HG03045 (cell line): ENCODE results near the gene TH.
"Not testable (repeated sequence)": the region's sequence is repeated elsewhere in the genome, so short reads cannot be mapped to it uniquely, and the experiment has no call there.

Source experiments
- ATAC-seq: cut with Tn5 transposase; IDR thresholded peaks from one replicate; pipeline ENCODE4 v1.9.1; 2021; ENCODE audit warnings: mild to moderate bottlenecking, moderate library complexity; ENCODE audit not compliant: unreplicated experiment

TH gene

DNA sequence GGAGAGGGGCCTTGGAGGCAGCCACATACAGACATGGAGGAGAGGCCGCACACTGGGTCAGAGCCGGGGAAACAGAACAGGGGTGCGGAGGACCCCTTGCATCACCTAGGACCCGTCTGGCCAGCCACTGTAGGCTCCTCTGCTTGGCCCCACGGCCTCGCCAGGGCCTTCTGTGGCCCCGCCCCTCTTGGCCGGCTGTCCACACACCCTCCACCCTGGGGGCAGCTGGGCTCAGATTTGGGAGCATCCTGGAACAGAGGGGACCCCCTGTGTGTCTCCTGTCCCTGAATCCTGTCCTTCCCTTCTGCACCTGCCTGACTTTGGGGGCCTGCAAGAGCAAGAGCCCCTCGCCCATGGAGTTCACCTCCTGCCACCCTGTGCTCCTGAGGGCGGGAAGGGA, 7.9 kb upstream of the TH start:
- no peak for ATAC-seq

DNA sequence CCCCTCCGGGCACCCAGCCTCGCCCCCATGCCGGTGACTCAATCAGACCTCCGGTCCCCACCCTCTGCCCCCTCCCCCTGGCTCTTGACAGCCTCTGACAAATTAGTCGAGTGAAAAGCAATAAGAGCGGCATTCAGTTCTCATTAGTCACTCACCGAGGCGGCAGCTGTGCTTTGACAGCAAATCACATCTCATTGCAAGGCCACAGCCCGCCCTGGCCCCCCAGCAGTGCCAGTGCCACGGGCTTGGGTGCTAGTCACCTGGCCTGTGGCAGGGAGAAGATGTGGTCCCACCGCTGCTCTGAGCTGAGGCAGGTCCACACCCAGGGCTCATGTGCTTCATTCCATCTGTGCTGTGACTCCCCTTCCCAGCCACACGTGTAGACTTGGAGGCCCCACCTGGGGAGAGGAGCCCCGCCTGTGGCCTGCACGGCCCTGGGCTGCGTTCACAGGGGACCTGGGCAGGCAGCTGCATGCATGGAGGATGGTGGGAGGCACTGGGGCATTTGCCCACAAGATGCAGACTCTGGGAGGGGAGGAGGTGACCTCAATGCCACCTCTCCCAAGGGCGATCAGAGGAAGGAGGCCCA, 7.4 kb upstream of the TH start:
- no peak for ATAC-seq

DNA sequence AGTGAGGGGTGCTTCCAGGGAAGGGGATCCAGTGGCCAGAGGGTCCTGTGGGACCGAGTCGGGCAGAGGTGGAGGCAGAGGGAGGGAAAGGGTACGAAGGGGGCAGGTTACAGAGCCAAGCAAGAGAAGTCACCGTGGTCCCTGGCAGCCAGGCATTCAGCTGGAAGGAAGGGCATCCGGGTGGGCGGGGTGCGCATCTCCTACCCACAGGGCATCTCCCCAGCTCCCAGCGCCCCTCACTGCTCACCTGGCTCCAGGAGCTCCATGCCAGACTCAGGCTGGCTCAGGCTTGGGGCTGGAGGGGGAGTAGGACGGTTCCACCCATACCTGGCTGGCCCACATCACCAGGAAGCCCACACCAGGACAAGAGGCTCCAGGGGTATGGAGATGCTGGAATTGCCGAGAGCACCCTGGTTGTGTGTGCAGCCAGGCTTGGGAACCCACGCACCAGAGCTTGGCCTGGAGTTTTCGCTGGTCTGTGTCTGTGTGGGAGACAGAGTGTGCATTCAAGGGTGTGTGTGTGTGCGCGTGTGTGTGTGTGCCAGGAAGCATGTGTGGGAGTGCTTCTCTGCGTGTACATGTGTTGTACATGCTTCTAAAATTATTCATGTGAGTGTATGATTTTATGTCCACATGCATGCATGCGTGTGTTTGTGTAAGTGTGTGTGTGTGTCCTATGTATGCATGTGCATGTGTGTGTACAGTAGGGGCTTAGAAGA, 6.6 kb upstream of the TH start:
- not testable (repeated sequence) for ATAC-seq

DNA sequence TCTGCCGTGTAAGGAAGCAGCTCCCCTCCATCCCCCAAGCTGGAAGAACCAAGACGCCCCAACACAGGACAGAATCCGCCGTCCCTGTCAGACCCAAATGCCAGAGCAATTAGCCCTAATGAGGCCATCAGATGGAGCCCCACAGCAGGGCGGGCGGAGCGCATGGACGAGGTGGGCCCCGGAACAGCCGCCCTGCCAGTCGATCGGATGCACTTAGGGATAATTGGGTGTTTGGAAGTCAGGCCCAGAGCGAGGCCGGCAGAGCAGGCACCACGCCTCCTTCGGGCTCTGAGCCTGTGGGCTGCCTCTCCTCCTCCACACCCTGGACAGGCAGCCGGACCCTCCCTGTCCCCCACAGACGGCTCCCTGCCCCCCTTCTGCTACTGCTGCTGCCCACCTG, 5.5 kb upstream of the TH start:
- ATAC-seq: no peak

DNA sequence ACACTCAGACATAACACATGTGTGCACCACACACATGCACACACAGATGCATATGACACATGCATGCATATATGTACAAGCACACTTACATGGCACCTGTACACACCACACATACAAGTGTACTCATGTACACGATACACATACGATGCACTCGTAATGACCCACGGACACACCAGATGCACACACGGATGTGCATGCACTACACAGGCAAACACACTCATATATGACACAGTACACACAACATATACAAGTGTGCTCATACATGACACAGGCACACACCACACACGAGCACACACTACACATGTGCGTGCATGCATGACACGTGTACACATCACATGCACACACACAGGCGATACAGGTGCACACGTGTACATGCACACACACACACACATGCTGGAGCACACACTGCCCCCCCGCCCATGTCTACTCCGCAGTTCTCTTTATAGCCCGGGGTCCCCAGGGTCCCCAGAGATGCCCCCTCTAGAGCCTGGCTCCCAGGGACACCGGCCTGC, 4.8 kb upstream of the TH start:
- ATAC-seq: no peak

DNA sequence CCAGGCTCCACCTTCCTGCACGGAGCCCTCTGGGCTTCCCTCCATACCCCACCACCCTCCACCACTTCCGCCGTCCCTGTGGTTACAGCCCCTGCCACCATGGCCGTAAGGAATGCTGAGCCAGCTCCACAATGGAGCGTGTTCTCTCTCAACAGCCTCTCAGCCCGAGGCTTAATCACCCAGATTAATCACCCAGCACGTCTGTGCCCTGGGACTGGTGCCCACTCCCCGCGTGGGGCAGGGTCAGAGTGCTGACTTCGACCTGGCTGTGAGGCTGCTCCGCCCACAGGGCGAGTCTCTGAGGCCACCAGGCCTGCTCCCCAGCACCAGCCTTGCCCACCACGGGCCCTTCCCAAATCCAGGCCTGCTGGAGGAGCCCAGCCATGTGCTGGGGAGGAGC, 4.0 kb upstream of the TH start:
- no peak for ATAC-seq

DNA sequence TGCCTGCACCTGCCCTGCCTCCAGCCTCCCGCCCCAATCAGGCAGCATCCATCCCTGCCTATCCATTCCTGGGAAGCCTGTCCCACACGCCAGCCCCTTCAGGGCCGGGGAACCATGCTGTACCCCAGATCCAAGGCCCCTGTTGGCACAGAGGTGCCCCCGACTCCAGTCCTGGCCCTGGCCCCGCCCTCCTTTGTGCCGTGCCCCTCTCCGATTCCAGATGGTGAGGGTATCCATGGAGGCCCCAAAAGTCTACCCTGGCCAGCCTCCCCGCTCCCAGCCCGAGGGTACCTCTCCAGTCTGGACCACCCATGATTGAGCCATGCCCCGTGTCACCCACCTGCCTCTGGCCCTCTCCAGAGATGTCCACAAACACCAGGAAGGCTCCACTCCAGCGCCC, 2.7 kb upstream of the TH start:
- no peak for ATAC-seq

DNA sequence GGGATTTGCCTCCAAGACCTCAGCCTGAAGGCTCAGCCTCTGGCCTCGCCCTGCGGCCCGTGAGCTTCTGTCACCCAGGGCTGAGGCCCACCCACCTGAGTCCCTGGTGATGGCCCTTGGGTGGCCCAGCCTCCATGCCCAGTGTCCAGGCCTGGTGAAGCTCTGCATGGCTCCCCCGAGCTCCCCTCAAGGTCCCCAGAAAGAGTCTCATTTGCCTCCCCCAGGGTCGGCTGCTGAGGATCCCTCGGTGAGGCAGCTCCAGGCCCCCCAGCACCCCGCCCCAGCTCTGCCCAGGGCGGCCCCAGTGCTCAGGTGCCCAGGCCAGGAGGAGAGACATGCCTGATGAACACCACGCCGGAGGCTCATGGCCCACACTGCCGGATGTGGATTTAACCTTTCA, 2.1 kb upstream of the TH start:
- ATAC-seq: no peak

DNA sequence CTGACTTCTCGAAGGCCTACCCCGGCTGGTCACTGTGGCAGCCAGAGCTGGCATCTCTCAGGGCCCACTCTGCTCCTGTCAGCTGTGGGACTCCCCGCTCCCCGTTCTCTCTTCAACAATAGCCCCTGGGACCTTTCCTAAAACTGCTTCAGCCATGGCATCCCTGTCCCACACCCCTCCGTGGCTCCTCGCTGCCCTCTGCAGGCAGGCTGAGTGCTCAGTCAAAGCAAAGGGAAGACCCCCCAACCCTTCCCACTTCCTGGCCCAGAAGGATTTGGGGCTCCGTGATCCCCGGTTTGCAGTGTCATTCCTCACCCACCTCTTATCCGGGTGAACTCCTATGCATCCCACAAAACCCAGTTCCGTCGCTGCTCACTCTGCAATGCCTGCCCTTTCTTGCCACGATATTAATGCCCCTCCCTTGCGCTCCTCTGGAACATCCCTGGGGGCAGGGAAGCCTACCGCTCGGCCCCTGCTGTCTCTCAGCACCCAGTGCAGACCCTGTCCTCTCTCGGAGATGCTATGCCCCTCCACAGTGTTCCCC, 1.6 kb upstream of the TH start:
- ATAC-seq: no peak

DNA sequence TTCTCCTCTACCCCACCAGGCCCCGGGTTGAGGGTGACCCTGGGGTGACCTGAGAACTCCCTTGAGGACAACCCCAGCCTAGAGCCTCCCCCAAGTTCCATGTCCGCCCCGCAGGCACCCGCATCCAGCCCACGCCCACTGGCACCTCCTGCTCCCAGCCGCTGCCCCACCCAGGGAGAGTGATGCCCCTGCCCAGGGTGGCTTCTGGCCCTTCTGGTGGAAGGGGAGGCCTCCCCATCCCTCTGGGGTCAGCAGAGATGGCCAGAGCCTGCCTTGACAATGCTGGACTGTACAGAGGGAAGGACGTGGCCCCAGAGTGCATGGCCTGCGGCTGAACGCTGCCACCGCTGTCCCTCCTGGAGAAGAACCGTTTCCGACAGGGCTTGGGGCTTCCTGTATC, 1.1 kb upstream of the TH start:
- ATAC-seq: no peak

DNA sequence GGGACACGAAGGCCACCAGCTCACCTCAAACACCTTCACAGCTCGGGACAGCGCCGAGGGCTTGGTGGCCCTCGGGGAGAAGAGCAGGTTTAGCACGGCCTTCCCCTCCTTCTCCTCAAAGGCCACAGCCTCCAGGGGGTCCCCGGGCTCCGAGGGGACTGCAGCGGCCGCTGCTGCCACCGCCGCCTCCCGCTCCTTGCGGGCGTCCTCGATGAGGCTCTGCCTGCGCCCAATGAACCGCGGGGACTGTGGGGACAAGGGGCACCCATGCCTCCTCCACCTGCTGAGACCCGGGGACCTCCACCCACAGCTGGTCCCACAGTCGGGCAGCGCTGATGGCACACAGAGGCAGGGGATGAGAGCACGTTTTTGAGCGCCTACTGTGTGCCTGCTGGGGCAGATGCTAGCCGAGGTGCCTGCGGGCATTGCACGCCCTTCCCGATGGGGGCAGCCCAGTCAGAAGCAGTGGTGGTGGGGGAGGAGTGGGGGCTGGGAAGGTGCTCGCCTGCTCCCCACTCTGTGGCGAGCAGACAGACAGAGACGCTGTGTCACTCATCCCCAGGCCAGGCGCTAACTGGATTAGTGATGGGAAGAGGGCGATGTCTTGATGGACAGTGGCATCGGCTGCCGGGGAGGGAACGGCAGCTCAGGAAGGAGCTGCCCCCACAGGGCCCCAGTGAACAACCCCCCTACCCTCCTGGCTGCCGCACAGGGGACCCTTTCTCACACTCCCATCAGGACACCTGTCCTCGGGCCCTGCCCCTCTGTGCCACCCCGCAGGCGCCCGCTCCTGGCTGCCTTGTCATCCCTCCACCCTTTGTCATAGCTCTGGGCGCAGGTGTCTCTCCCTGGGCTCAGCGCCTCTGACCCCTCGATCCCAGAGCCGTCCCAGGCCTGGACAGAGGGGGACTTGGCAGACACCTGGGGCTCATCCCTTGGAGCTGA, 1.7 kb downstream of the TH start:
- ATAC-seq: no peak

DNA sequence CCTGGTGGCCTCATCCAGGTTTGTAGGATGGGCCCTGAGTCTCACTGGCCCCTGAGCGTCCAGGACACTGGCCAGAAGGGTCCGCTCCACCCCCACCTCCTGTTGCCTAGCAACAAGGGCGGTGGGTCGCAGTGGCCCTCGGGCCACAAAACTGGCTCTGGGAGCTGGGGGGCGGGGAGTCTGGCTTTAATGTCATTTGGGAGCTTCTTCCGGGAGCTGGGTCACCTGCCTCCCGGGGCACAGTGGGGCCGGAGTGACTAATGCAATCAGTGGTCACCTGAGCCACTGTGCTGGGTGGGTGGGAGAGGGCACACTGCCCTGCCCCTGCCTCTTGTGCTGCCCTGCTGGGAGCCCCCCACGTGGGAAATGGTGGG, 2.6 kb downstream of the TH start:
- ATAC-seq: no peak

DNA sequence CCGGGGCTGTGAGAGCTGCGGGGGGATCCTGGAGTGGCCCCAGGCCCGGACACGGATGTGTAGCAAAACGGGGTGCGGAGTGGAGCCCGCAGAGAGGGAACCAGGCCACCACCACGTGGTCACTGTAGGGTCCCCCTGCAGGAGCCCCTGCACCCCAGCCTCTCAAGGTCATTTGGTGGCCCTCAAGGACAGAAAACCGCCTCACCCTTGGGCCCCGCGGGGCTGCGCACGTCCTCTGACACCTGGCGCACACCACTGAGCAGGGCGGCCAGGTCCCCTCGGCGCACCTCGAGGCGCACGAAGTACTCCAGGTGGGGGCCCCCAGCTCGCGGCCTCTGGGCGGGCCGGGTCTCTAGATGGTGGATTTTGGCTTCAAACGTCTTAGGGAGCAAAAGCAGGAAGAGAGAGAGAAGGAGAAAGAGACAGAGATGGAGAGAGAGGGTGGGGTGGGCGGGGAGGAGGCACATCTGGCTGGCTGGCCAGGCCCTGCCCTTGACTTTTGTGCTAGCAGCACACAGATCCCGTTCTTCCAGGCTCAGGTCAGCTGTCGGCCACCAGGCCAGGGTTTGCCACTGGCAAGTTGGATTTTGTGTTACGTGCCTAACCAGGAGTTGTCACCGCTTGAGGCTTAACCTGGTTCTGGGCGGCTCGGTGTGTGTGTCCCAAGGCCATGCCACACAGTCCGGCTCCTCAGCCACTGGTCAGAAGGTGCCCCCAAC, 3.2 kb downstream of the TH start:
- no peak for ATAC-seq

DNA sequence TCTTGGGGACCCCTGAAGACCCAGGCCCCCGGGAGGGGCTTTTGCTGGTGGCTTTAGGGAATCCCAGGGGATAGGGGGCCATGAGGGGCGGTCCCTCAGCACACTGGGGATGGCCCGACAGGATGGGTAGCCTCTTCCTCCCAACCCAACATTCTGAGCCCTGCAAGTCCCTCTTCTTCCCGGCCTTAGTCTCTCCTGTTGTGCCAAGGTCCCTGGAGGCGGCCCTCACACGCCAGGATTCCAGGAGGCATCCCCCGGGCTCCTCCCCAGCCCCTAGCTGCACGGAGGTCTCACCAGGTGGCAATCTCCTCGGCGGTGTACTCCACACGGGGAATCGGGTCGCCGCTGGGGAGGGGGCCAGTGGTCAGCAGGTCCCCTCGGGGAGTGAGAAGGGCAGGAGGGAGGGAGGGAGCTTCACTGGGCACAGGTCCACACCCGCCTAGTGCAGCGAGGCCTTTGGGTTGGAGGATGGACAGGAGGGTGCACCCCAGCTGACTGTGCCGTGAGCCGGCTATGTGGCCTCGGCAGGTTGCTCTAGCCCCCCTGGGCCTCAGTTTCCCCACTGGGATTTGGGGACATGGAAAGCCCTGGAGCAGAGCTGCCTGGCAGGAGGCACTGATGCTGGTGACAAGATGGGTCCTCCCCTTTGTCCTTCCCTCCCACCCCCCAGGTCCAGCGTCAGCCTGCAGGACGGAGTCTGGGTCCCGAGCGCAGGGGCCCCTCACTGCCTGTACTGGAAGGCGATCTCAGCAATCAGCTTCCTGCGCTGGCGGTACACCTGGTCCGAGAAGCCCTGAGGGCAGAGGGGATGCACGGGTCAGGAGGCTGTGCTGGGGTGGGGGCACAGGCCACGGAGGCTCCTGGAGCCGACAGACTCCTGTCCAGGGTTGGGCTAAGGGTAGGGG, 4.2 kb downstream of the TH start:
- no peak for ATAC-seq

DNA sequence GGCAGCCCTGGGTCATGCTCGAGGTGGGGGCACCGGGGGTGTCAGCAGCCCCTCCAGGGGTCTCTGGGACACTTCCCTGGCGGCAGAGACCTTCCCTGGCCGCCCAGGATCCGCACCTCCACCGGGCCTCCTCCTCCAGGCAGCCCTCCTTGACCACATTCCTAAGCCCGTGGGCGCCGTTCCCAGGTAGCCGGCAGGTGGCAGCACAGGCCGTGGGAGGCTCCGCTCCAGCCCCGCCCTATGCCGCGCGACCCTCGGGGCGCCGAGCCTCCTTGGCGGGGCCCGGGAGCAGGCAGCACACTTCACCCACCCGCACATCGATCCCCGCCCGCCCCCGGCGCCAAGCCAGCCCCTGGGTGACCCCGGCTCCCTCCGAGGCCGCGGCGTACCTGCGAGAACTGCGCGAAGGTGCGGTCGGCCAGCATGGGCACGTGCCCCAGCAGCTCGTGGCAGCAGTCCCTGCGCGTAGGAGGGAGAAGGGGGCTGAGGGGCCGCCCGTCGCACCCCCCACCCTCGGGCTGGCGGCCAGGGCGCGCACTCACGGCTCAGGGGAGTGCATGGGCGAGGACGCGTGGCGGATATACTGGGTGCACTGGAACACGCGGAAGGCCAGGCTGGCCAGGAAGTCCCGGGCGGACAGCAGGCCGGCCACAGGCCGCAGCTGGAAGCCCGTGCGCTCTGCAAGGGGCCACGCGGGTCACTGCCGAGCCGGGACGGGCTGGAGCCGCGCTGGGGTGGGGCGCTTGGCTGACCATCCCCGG, 5.3 kb downstream of the TH start:
- no peak for ATAC-seq

DNA sequence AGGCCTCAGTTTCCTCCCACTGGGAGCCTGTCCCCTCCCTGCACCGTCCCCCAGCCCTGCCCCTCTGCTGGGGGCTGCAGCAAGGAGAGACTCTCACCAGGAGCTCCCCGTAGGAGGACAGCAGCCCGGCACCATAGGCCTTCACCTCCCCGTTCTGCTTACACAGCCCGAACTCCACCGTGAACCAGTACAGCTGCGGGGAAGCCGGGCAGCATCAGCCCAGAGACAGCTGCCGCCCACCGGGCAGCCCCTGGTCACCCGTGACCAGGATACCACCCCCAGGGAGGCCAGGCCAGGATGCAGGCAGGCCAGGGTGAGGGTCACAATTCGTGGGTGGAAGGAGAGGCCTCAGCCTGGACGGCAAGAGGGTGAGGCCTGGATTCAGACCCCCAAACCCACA, 6.0 kb downstream of the TH start:
- ATAC-seq: no peak

DNA sequence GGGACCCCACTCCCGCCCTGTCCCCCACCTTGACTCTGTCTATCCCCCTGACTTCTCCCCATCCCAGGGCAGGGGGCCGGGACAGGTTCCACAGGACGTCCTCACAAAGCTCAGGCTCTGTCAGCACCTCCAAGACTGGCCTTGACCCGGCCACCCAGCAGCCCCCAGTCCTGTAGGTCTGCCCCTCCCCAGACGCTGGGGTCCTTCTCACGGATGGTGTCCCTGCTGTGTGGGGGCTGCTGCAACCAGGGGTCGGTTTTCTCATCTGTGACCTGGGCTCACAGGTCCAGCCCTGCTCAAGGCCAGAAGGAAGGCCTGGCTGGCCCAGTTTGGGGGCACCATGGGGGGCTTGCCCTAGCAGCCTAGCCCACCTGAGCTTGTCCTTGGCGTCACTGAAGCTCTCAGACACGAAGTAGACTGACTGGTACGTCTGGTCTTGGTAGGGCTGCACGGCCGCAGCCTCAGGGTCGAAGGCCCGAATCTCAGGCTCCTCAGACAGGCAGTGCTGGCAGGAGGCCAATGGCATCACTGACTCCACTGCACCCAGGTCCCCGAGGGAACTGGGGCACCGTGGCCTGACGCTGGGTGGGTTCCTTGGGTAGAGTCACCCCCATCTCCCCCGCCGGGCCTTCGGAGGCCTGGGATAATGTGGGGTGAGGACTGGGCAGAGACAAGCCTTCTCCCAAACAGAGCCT, 6.6 kb downstream of the TH start:
- ATAC-seq: no peak

DNA sequence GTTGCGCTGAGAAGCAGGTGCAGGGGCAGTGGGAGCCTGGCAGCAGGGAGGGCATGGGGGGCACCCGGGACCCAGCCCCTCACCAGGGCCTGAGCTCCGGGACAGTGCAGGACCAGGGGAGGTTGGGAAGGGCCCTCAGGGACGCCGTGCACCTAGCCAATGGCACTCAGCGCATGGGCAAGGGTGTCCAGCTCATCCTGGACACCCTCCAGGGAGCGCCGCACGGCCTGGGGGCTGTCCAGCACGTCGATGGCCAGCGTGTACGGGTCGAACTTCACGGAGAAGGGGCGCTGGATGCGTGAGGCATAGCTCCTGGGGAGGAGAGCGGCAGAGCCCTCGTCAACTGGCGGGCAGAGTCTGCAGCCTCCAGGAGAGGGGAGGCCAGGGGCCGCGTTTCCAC, 7.5 kb downstream of the TH start:
- ATAC-seq: no peak
